WTC11 (cell line): ENCODE data around the gene SMIM22.

Experiments used
- CTCF ChIP-seq: fragments of 200-600 bp; IDR thresholded peaks from 2 replicates; pipeline ENCODE4 v1.8.0; 2022; ENCODE audit warnings: antibody characterized with exemption
- FOXJ3 ChIP-seq: sonication (generic); formaldehyde crosslinking; IDR thresholded peaks from 2 replicates; pipeline ENCODE4 v1.9.0; 2021; ENCODE audit warnings: missing genetic modification reagents, mild to moderate bottlenecking, borderline replicate concordance
- TF ChIP-seq, protein P1 (sequence below): sonication (generic); formaldehyde crosslinking; IDR thresholded peaks from 2 replicates; pipeline ENCODE4 v1.8.1; 2022; ENCODE audit warnings: missing genetic modification reagents, borderline replicate concordance

DNA sequence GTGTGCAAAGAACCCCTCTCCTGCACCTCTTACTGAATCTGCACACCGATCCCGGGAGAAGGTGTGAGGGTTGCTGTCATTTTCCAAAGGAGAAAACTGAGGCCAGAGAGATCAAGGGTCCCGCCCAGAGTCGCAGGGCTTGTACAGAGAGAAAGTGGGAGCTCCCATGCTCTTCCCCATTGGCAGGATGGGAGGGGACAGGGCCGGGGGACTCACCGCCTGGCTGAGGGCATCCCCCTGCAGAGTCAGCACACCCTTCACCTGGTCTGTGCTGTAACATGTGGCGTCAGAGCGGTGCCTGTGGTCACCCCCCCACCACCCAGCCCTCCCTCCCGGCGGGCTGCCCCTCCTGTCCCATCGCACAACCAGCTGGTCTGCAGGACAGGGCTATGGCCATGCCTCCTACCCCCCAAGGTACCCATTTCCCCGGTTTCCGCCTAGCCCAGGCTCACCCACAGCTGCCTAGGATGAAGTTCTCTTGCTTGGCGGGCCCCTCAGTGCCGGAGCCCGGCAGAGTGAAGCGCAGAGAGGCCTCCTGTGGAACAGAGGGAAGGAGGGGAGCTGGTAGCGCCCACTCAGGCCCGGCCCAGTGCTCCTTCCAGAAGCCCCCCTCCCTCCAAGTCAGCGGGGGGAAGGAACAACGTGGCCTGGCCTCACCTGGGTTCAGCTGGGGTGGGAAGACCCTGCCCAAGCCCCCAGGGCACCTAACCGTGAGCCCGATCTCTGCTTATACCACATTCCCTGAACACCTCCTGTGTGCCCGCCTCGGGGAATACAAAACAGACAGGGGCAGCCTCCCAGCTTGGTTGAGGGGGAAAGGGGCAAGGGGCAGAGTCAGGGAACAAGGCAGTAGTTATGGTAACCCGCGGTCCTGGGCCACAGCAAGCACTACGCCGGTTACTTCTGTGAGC lies 6.1 kb downstream of the SMIM22 start:
- TF ChIP-seq CTCF (no peak), FOXJ3 (CRISPR knock-in tag) (no peak)
- TF ChIP-seq, protein P1, sequence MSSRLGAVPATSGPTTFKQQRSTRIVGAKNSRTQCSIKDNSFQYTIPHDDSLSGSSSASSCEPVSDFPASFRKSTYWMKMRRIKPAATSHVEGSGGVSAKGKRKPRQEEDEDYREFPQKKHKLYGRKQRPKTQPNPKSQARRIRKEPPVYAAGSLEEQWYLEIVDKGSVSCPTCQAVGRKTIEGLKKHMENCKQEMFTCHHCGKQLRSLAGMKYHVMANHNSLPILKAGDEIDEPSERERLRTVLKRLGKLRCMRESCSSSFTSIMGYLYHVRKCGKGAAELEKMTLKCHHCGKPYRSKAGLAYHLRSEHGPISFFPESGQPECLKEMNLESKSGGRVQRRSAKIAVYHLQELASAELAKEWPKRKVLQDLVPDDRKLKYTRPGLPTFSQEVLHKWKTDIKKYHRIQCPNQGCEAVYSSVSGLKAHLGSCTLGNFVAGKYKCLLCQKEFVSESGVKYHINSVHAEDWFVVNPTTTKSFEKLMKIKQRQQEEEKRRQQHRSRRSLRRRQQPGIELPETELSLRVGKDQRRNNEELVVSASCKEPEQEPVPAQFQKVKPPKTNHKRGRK (CRISPR knock-in tag): no peak
